CD14-positive monocyte (primary cell): ENCODE data around the gene PPP6R3. TPM values are rescaled to one million over a fixed set of nuclear protein-coding genes. Genes with fewer than 3 reads are reported as not detected.
"Not testable (repeated sequence)": the region's sequence is repeated elsewhere in the genome, so short reads cannot be mapped to it uniquely, and the experiment has no call there.

ENCODE experiments used
- DNase-seq, 3 donors: peaks; one replicate each; pipeline ENCODE4 v3.0.0-alpha.2; 2011 to 2022
- H2AFZ ChIP-seq: 2 replicates; pipeline ENCODE4 v1.6.0; 2012; ENCODE audit warnings: mild to moderate bottlenecking, low read depth, low read length, inconsistent platforms; ENCODE audit not compliant: insufficient read depth, poor library complexity, severe bottlenecking
- H3K27ac ChIP-seq, 2 donors: 1 replicate in 1 of 2; 2 replicates in 1 of 2; pipeline ENCODE4 v1.5.1; 2012 to 2013; ENCODE audit warnings: low read length in 2 of 2, control low read depth in 1 of 2, inconsistent platforms in 1 of 2, low read depth in 1 of 2, mild to moderate bottlenecking in 1 of 2
- H3K27me3 ChIP-seq, 2 donors: one replicate each; pipeline versions ENCODE4 v1.6.0 to v1.6.1; 2011 to 2013; ENCODE audit warnings: low read length in 2 of 2; ENCODE audit not compliant: control insufficient read depth in 2 of 2, insufficient read depth in 2 of 2
- H3K36me3 ChIP-seq, 2 donors: replicated peaks in 1 of 2; 1 replicate in 1 of 2; 2 replicates in 1 of 2; pipeline versions ENCODE4 v1.5.1 to v1.6.1; 2012 to 2013; ENCODE audit warnings: low read length in 2 of 2, control low read depth in 1 of 2, inconsistent platforms in 1 of 2, mild to moderate bottlenecking in 1 of 2; ENCODE audit not compliant: insufficient read depth in 2 of 2, control insufficient read depth in 1 of 2
- H3K4me1 ChIP-seq, 2 donors: 1 replicate in 1 of 2; 2 replicates in 1 of 2; pipeline versions ENCODE4 v1.5.1 to v1.6.1; 2012 to 2013; ENCODE audit warnings: low read length in 2 of 2, control low read depth in 1 of 2, inconsistent platforms in 1 of 2, mild to moderate bottlenecking in 1 of 2, moderate library complexity in 1 of 2; ENCODE audit not compliant: insufficient read depth in 2 of 2, control insufficient read depth in 1 of 2
- H3K4me2 ChIP-seq: replicated peaks from 2 replicates; pipeline ENCODE3; 2012; ENCODE audit warnings: low read length, moderate library complexity, mild to moderate bottlenecking; ENCODE audit not compliant: poor library complexity, severe bottlenecking; ENCODE audit errors: extremely low read depth
- H3K4me3 ChIP-seq, 3 experiments: fragments of 200-600 bp in 1 of 3; sonication (generic) in 1 of 3; replicated peaks in 1 of 3; 1 replicate in 2 of 3; 2 replicates in 1 of 3; pipeline ENCODE4 v1.5.1; 2011 to 2013; ENCODE audit warnings: low read length in 3 of 3, mild to moderate bottlenecking in 3 of 3, control low read depth in 2 of 3, low read depth in 2 of 3, inconsistent platforms in 1 of 3, moderate library complexity in 1 of 3
- H3K79me2 ChIP-seq: 2 replicates; pipeline ENCODE4 v1.6.0; 2012; ENCODE audit warnings: mild to moderate bottlenecking, control low read depth, inconsistent platforms, low read length, moderate library complexity; ENCODE audit not compliant: insufficient read depth
- H3K9ac ChIP-seq: 2 replicates; pipeline ENCODE4 v1.6.0; 2017; ENCODE audit warnings: low read length, mild to moderate bottlenecking; ENCODE audit not compliant: insufficient read depth, poor library complexity, severe bottlenecking
- H3K9me3 ChIP-seq, 2 donors: replicated peaks in 1 of 2; 1 replicate in 1 of 2; 2 replicates in 1 of 2; pipeline versions ENCODE4 v1.5.1 to v1.6.1; 2012 to 2013; ENCODE audit warnings: low read length in 2 of 2, control low read depth in 1 of 2; ENCODE audit not compliant: control insufficient read depth in 1 of 2, insufficient read depth in 1 of 2
- H4K20me1 ChIP-seq: 2 replicates; pipeline ENCODE4 v1.6.0; 2012; ENCODE audit warnings: mild to moderate bottlenecking, low read length, control low read depth, moderate library complexity; ENCODE audit not compliant: insufficient read depth
- H3K27ac Mint-ChIP-seq, 7 donors: one replicate each; pipeline ENCODE4 v1.8.0; 2020; ENCODE audit warnings: mild to moderate bottlenecking in 7 of 7, mixed read lengths in 7 of 7, moderate library complexity in 6 of 7, inconsistent platforms in 2 of 7
- H3K27me3 Mint-ChIP-seq, 3 donors: one replicate each; pipeline ENCODE4 v1.8.0; 2021 to 2022; ENCODE audit warnings: low read depth in 3 of 3, mild to moderate bottlenecking in 3 of 3, mixed read lengths in 3 of 3, moderate library complexity in 3 of 3, inconsistent platforms in 1 of 3
- H3K36me3 Mint-ChIP-seq, 2 donors: one replicate each; pipeline ENCODE4 v1.8.0; 2020; ENCODE audit warnings: mixed read lengths in 2 of 2, inconsistent platforms in 1 of 2, mild to moderate bottlenecking in 1 of 2
- H3K4me1 Mint-ChIP-seq: one replicate; pipeline ENCODE4 v1.8.0; 2020; ENCODE audit warnings: mild to moderate bottlenecking, mixed read lengths
- H3K4me3 Mint-ChIP-seq, 2 donors: one replicate each; pipeline ENCODE4 v1.8.0; 2020; ENCODE audit warnings: mild to moderate bottlenecking in 2 of 2, mixed read lengths in 2 of 2, moderate library complexity in 1 of 2
- H3K9me3 Mint-ChIP-seq, 7 donors: one replicate each; pipeline ENCODE4 v1.8.0; 2020 to 2022; ENCODE audit warnings: mixed read lengths in 7 of 7, mild to moderate bottlenecking in 6 of 7, moderate library complexity in 6 of 7, inconsistent platforms in 2 of 7
- CTCF ChIP-seq: fragments of 200-600 bp; IDR thresholded peaks from one replicate; pipeline ENCODE4 v1.8.0; 2022; ENCODE audit warnings: antibody characterized with exemption, mild to moderate bottlenecking
- WGBS: methylation state at CpG from one replicate; pipeline ENCODE4 v1.1.5; 2013; ENCODE audit warnings: missing lambda C conversion rate; ENCODE audit not compliant: insufficient coverage; 5-methylcytosine and 5-hydroxymethylcytosine counted together
- intact Hi-C, 2 donors: fragments of 100-400 bp; cut with micrococcal nuclease; formaldehyde crosslinking; loops; one replicate each; pipeline versions ENCODE4 v1.15.0 to v1.15.1; 2023
- polyA plus RNA-seq, 3 donors: library from polyadenylated mRNA; depleted of rRNA in 1 of 3; unstranded in 2 of 3; stranded (reverse) in 1 of 3; fragments of 300-500 nt in 2 of 3; fragments of >200 nt in 1 of 3; fragmentation: Illumina TruSeq in 2 of 3; gene quantifications; 1 replicate in 2 of 3; 2 replicates in 1 of 3; pipeline ENCODE4 v1.2.3, GENCODE V29; 2012 to 2021

Gene PPP6R3
- polyA plus RNA-seq, 3 donors, result 22.9 to 39.4 (median 38.1) TPM

- peaks cover 28 to 31% of the 10 kb centered on the region in 2 donors for H3K36me3 ChIP-seq
- Mint-ChIP-seq H3K27me3 (peaks cover 4 to 8% (median 6%) of the 10 kb centered on the region in 3 donors), H3K36me3 (peaks cover 31 to 32% of the 10 kb centered on the region in 2 donors), H3K4me1 (no peaks in the 10 kb centered on the region), H3K4me3 (no peak overlapping the region), H3K27ac (peak overlapping the region in 1 of 7 donors; percentile 6), H3K9me3 (peaks cover 0 to 5% (median 0%) of the 10 kb centered on the region in 7 donors)
- no peak overlapping the region for H3K9ac ChIP-seq
- intact Hi-C loops, result loop anchor here in 1 of 2 donors (10.0 kb wide), 1 partner anchor 177 kb away; no protein-coding TSS in a partner anchor
- no peak overlapping the region for H3K4me3 ChIP-seq
- H3K27me3 ChIP-seq, result no peaks in the 10 kb centered on the region
- H2AFZ ChIP-seq, result no peak overlapping the region
- DNase-seq, result no peak
- no peak overlapping the region for H3K27ac ChIP-seq
- no peaks in the 10 kb centered on the region for H3K79me2 ChIP-seq
- 94% methylated on average over 11 of the region's 23 CpGs for WGBS
- H3K4me2 ChIP-seq, result no peak overlapping the region
- no peaks in the 10 kb centered on the region for H3K4me1 ChIP-seq
- TF ChIP-seq CTCF, result no peak
- H3K9me3 ChIP-seq, result no peaks in the 10 kb centered on the region
- H4K20me1 ChIP-seq, result no peaks in the 10 kb centered on the region
Observed at GRCh38 chr11:68617925-68618809, 157.6 kb downstream of the PPP6R3 start.

- Histone ChIP-seq H3K27me3 (no peaks in the 10 kb centered on the region), H3K9me3 (no peaks in the 10 kb centered on the region), H3K9ac (no peak overlapping the region), H2AFZ (no peak overlapping the region), H3K4me2 (no peak overlapping the region), H3K4me3 (no peak overlapping the region), H4K20me1 (no peaks in the 10 kb centered on the region), H3K27ac (no peak overlapping the region), H3K79me2 (no peaks in the 10 kb centered on the region), H3K36me3 (no peaks in the 10 kb centered on the region), H3K4me1 (no peaks in the 10 kb centered on the region)
- H3K4me1 Mint-ChIP-seq, result no peaks in the 10 kb centered on the region
- TF ChIP-seq CTCF, result no peak
- H3K27ac Mint-ChIP-seq, result no peak overlapping the region
- no peaks in the 10 kb centered on the region for H3K36me3 Mint-ChIP-seq
- peaks cover 10 to 16% (median 12%) of the 10 kb centered on the region in 3 donors for H3K27me3 Mint-ChIP-seq
- DNase-seq, result no peak
- no peak overlapping the region for H3K4me3 Mint-ChIP-seq
- WGBS, result no CpG with 5 or more reads among the region's 2 CpGs
- intact Hi-C loops, result no loop called here
- peaks cover 0 to 7% (median 4%) of the 10 kb centered on the region in 7 donors for H3K9me3 Mint-ChIP-seq
Observed at GRCh38 chr11:68621826-68622225, 161.3 kb downstream of the PPP6R3 start.

- H3K4me1 Mint-ChIP-seq, H3K79me2 ChIP-seq, H3K4me2 ChIP-seq, H3K36me3 Mint-ChIP-seq, DNase-seq, H4K20me1 ChIP-seq, H3K9ac ChIP-seq, H3K4me1 ChIP-seq, H2AFZ ChIP-seq, H3K27ac Mint-ChIP-seq, H3K4me3 Mint-ChIP-seq, H3K27me3 ChIP-seq, H3K9me3 ChIP-seq, H3K9me3 Mint-ChIP-seq, H3K4me3 ChIP-seq, H3K36me3 ChIP-seq, intact Hi-C loops, H3K27ac ChIP-seq: not testable (repeated sequence)
- 93% methylated on average over 8 of the region's 9 CpGs for WGBS
- peaks cover 10 to 15% (median 12%) of the 10 kb centered on the region in 3 donors for H3K27me3 Mint-ChIP-seq
Observed at GRCh38 chr11:68623706-68624105, 163.2 kb downstream of the PPP6R3 start.
